Panc1 (cell line): ENCODE measurements around the gene CCDC158.

Experiments used
- CTCF ChIP-seq: fragments of 450-650 bp; IDR thresholded peaks from 2 replicates; pipeline ENCODE4 v1.5.1; 2017; ENCODE audit warnings: mild to moderate bottlenecking
- POLR2AphosphoS5 ChIP-seq: IDR thresholded peaks from 2 replicates; pipeline ENCODE4 v1.6.1; 2012; ENCODE audit warnings: mild to moderate bottlenecking, low read depth, low read length, moderate library complexity
- SIN3A ChIP-seq: IDR thresholded peaks from 2 replicates; pipeline ENCODE4 v1.6.1; 2012; ENCODE audit warnings: low read depth, mild to moderate bottlenecking, low read length, moderate library complexity, borderline replicate concordance; ENCODE audit not compliant: insufficient read depth
- TCF7L2 ChIP-seq: IDR thresholded peaks from 2 replicates; pipeline ENCODE4 v1.6.1; 2011; ENCODE audit warnings: mild to moderate bottlenecking, low read depth, low read length, inconsistent platforms
- TF ChIP-seq, protein P1 (sequence below), 2 experiments: IDR thresholded peaks; 2 replicates each; pipeline ENCODE4 v1.6.1; 2011 to 2012; ENCODE audit warnings: low read depth in 2 of 2, control low read depth in 1 of 2, low read length in 1 of 2, mild to moderate bottlenecking in 1 of 2, moderate library complexity in 1 of 2; ENCODE audit not compliant: insufficient read depth in 1 of 2

GRCh38 chr4:76341063-76341462, 79.9 kb downstream of the CCDC158 start:
- TF ChIP-seq CTCF (no peak), POLR2AphosphoS5 (no peak), TCF7L2 (no peak), SIN3A (no peak)
- TF ChIP-seq, protein P1, sequence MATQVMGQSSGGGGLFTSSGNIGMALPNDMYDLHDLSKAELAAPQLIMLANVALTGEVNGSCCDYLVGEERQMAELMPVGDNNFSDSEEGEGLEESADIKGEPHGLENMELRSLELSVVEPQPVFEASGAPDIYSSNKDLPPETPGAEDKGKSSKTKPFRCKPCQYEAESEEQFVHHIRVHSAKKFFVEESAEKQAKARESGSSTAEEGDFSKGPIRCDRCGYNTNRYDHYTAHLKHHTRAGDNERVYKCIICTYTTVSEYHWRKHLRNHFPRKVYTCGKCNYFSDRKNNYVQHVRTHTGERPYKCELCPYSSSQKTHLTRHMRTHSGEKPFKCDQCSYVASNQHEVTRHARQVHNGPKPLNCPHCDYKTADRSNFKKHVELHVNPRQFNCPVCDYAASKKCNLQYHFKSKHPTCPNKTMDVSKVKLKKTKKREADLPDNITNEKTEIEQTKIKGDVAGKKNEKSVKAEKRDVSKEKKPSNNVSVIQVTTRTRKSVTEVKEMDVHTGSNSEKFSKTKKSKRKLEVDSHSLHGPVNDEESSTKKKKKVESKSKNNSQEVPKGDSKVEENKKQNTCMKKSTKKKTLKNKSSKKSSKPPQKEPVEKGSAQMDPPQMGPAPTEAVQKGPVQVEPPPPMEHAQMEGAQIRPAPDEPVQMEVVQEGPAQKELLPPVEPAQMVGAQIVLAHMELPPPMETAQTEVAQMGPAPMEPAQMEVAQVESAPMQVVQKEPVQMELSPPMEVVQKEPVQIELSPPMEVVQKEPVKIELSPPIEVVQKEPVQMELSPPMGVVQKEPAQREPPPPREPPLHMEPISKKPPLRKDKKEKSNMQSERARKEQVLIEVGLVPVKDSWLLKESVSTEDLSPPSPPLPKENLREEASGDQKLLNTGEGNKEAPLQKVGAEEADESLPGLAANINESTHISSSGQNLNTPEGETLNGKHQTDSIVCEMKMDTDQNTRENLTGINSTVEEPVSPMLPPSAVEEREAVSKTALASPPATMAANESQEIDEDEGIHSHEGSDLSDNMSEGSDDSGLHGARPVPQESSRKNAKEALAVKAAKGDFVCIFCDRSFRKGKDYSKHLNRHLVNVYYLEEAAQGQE (IDR thresholded peaks at IDR 0.05; ENCODE audit: insufficient read depth in 1 of 2, low read depth in 2 of 2, low read length in 1 of 2) = no peak
